Loucy (cell line): ENCODE measurements around the gene F12.

ENCODE experiments used
- H2AFZ ChIP-seq: fragments of 200-600 bp; sonication (generic); 2 replicates; pipeline ENCODE4 v1.6.0; 2016; ENCODE audit warnings: antibody characterized with exemption, mild to moderate bottlenecking, low read length, moderate library complexity
- H3F3A ChIP-seq: fragments of 200-600 bp; 2 replicates; pipeline ENCODE4 v1.6.0; 2016; ENCODE audit warnings: antibody characterized with exemption, low read depth, mild to moderate bottlenecking
- H3K27me3 ChIP-seq: fragments of 200-600 bp; sonication (generic); 2 replicates; pipeline ENCODE4 v1.6.1; 2014; ENCODE audit warnings: low read length, mild to moderate bottlenecking; ENCODE audit not compliant: insufficient read depth, poor library complexity, severe bottlenecking
- H3K36me3 ChIP-seq: fragments of 200-600 bp; sonication (generic); 2 replicates; pipeline ENCODE4 v1.6.1; 2016; ENCODE audit warnings: low read length; ENCODE audit not compliant: insufficient read depth
- H3K4me1 ChIP-seq: fragments of 200-600 bp; sonication (generic); 2 replicates; pipeline ENCODE4 v1.5.1; 2014; ENCODE audit warnings: low read length, mild to moderate bottlenecking; ENCODE audit not compliant: insufficient read depth, poor library complexity, severe bottlenecking
- H3K4me2 ChIP-seq: fragments of 200-600 bp; sonication (generic); 2 replicates; pipeline ENCODE4 v1.6.0; 2014; ENCODE audit warnings: antibody characterized with exemption, low read length, low read depth, mild to moderate bottlenecking; ENCODE audit not compliant: poor library complexity, severe bottlenecking
- H3K4me3 ChIP-seq: fragments of 200-600 bp; sonication (generic); 2 replicates; pipeline ENCODE4 v1.5.1; 2014; ENCODE audit warnings: low read length, mild to moderate bottlenecking, mixed read lengths; ENCODE audit not compliant: poor library complexity, severe bottlenecking
- H3K79me2 ChIP-seq: fragments of 200-600 bp; sonication (generic); 2 replicates; pipeline ENCODE4 v1.6.1; 2014; ENCODE audit warnings: low read length; ENCODE audit not compliant: insufficient read depth
- H3K9ac ChIP-seq: fragments of 200-600 bp; sonication (generic); 2 replicates; pipeline ENCODE4 v1.6.0; 2014; ENCODE audit warnings: mild to moderate bottlenecking, low read depth, low read length, moderate library complexity; ENCODE audit not compliant: poor library complexity, severe bottlenecking
- H3K9me2 ChIP-seq: fragments of 200-600 bp; sonication (generic); replicated peaks from 2 replicates; pipeline ENCODE4 v1.6.1; 2016; ENCODE audit warnings: low read depth, low read length, mixed read lengths
- H3K9me3 ChIP-seq: fragments of 200-600 bp; sonication (generic); 2 replicates; pipeline ENCODE4 v1.6.1; 2014; ENCODE audit warnings: mild to moderate bottlenecking, antibody characterized with exemption, low read length, low read depth; ENCODE audit not compliant: insufficient read depth
- H4K20me1 ChIP-seq: fragments of 200-600 bp; sonication (generic); 2 replicates; pipeline ENCODE4 v1.6.0; 2014; ENCODE audit warnings: antibody characterized with exemption, low read length, mild to moderate bottlenecking; ENCODE audit not compliant: insufficient read depth, poor library complexity, severe bottlenecking
- EZH2phosphoT487 ChIP-seq: fragments of 200-600 bp; IDR thresholded peaks from 2 replicates; pipeline ENCODE4 v1.6.1; 2018; ENCODE audit warnings: antibody characterized with exemption, mild to moderate bottlenecking, moderate library complexity, borderline replicate concordance
- TF ChIP-seq, protein P1 (sequence below): fragments of 200-600 bp; sonication (generic); conservative IDR thresholded peaks from 2 replicates; pipeline ENCODE4 v1.5.1; 2014; ENCODE audit warnings: mild to moderate bottlenecking, antibody characterized with exemption, low read length

F12 gene

DNA sequence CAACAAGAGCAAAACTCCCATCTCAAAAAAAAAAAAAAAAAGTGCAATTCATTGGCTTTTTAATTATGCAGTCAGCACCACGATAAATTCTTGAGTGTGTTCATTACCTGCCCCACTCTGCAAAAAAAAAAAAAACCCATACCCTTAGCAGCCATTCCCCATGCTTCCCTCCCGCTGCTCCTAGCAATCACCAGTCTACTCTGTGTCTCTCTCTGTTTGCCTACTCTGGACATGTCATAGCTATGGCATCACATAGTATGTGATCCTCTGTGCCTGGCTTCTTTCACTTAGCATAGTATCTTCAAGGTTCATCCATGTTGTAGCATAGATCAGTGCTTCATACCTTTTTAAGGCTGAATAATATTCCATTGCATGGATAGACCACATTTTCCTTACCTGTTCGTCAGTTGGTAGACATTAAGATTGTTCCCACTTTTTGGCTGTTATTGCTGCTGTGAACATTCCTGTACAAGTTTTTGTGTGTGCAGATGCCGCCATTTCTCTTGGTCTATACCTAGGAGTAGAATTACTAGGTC lies 30.2 kb upstream of the F12 start:
- Histone ChIP-seq H3K79me2 (no peaks in the 10 kb centered on the region), H3K9ac (no peak overlapping the region), H3K4me1 (no peaks in the 10 kb centered on the region), H3K27me3 (no peaks in the 10 kb centered on the region), H3K9me3 (no peaks in the 10 kb centered on the region), H3K4me2 (no peak overlapping the region), H4K20me1 (no peaks in the 10 kb centered on the region), H3K9me2 (no peaks in the 10 kb centered on the region), H3F3A (no peaks in the 10 kb centered on the region), H2AFZ (no peak overlapping the region), H3K36me3 (peaks cover 10% of the 10 kb centered on the region; the same call in 1 of the 2 replicates), H3K4me3 (no peak overlapping the region)
- TF ChIP-seq EZH2phosphoT487: no peak
- TF ChIP-seq, protein P1, sequence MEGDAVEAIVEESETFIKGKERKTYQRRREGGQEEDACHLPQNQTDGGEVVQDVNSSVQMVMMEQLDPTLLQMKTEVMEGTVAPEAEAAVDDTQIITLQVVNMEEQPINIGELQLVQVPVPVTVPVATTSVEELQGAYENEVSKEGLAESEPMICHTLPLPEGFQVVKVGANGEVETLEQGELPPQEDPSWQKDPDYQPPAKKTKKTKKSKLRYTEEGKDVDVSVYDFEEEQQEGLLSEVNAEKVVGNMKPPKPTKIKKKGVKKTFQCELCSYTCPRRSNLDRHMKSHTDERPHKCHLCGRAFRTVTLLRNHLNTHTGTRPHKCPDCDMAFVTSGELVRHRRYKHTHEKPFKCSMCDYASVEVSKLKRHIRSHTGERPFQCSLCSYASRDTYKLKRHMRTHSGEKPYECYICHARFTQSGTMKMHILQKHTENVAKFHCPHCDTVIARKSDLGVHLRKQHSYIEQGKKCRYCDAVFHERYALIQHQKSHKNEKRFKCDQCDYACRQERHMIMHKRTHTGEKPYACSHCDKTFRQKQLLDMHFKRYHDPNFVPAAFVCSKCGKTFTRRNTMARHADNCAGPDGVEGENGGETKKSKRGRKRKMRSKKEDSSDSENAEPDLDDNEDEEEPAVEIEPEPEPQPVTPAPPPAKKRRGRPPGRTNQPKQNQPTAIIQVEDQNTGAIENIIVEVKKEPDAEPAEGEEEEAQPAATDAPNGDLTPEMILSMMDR: no peak

DNA sequence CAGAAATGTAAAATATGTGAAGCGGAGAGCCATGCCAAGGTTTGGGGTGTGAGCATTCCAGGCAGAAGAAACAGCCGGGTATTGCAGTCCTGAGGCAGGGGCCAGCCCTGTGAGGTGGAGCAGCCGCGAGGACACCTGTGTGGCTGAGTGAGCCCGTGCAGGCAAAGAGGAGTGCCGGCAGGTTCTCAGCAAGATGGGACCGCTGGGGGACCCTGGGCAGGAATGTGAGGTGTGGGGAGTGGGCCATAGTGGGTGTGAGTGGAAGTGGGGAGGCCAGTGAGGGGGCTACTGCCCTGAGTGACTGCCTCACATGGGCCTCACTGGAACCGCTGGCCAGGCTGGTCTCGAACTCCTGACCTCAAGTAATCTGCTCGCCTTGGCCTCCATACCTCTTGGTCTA lies 29.1 kb upstream of the F12 start:
- H3K27me3 ChIP-seq: no peaks in the 10 kb centered on the region
- H4K20me1 ChIP-seq: no peaks in the 10 kb centered on the region
- H3K36me3 ChIP-seq: peaks cover 22% of the 10 kb centered on the region; the same call in 1 of the 2 replicates

DNA sequence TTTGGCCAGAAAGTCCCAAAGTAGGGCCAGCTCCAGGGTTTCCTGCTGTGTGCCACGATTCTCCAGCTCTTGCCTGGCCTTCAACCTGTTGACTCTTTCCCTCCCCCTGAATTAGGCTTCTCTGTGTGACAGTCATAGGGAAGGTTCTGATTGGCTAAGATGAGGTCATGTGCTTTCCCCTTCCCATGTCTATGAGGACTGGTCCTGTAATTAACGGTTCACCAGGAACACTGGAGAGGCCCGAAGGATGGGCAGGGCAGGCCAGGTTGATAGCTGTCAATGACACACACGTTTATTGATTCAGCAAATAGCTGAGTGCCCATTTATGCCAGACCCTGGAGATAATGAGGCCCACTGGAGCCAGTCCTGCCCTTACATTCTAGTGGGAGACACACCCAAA lies 28.3 kb upstream of the F12 start:
- TF ChIP-seq, protein P1: no peak
- no peak for TF ChIP-seq EZH2phosphoT487
- no peaks in the 10 kb centered on the region for H4K20me1 ChIP-seq
- H3K4me3 ChIP-seq: no peak overlapping the region
- H3F3A ChIP-seq: no peaks in the 10 kb centered on the region
- no peaks in the 10 kb centered on the region for H3K9me3 ChIP-seq
- H3K4me1 ChIP-seq: peaks cover 6% of the 10 kb centered on the region
- no peak overlapping the region for H3K9ac ChIP-seq
- H2AFZ ChIP-seq: no peak overlapping the region
- no peaks in the 10 kb centered on the region for H3K27me3 ChIP-seq
- H3K36me3 ChIP-seq: peaks cover 30% of the 10 kb centered on the region; the same call in 1 of the 2 replicates
- H3K4me2 ChIP-seq: no peak overlapping the region
- no peaks in the 10 kb centered on the region for H3K9me2 ChIP-seq
- H3K79me2 ChIP-seq: peaks cover 11% of the 10 kb centered on the region; the same call in 1 of the 2 replicates

More for the DNA sequence above, 29.1 kb upstream of the F12 start:
- Histone ChIP-seq H3K4me2 (no peak overlapping the region), H3K9ac (no peak overlapping the region), H3K9me2 (no peaks in the 10 kb centered on the region), H2AFZ (no peak overlapping the region), H3K4me3 (no peak overlapping the region), H3K9me3 (no peaks in the 10 kb centered on the region), H3K4me1 (no peaks in the 10 kb centered on the region), H3K79me2 (peaks cover 3% of the 10 kb centered on the region; the same call in 1 of the 2 replicates), H3F3A (no peaks in the 10 kb centered on the region)
- TF ChIP-seq, protein P1: no peak
- no peak for TF ChIP-seq EZH2phosphoT487
